Endodermal cell (in vitro differentiated cells): ENCODE measurements around the gene SERPINC1. TPM values are rescaled to one million over a fixed set of nuclear protein-coding genes. Genes with fewer than 3 reads are reported as not detected.

Source experiments
- DNase-seq: peaks from one replicate; pipeline ENCODE4 v3.0.0-alpha.2; 2017
- H3K27ac ChIP-seq: 2 replicates; pipeline ENCODE4 v1.5.1; 2013; ENCODE audit warnings: mild to moderate bottlenecking, low read depth, low read length, moderate library complexity
- H3K27me3 ChIP-seq: 2 replicates; pipeline ENCODE4 v1.6.1; 2013; ENCODE audit warnings: mild to moderate bottlenecking, low read length, moderate library complexity; ENCODE audit not compliant: insufficient read depth, control insufficient read depth, poor library complexity, severe bottlenecking
- H3K36me3 ChIP-seq: 2 replicates; pipeline ENCODE4 v1.7.0; 2013; ENCODE audit warnings: mild to moderate bottlenecking, low read length, moderate library complexity; ENCODE audit not compliant: control insufficient read depth, insufficient read depth
- H3K4me1 ChIP-seq: one replicate; pipeline ENCODE4 v1.7.0; 2013; ENCODE audit warnings: low read length; ENCODE audit not compliant: control insufficient read depth, insufficient read depth
- H3K4me3 ChIP-seq: 2 replicates; pipeline ENCODE4 v1.5.1; 2013; ENCODE audit warnings: mild to moderate bottlenecking, low read length, moderate library complexity
- H3K9ac ChIP-seq: 2 replicates; pipeline ENCODE4 v1.6.1; 2013; ENCODE audit warnings: mild to moderate bottlenecking, low read length, moderate library complexity; ENCODE audit not compliant: poor library complexity, severe bottlenecking; ENCODE audit errors: extremely low read depth
- H3K9me3 ChIP-seq: 2 replicates; pipeline ENCODE4 v1.6.1; 2013; ENCODE audit warnings: mild to moderate bottlenecking, low read length, moderate library complexity; ENCODE audit not compliant: control insufficient read depth
- H3K27ac Mint-ChIP-seq: 2 replicates; pipeline ENCODE4 v1.8.0; 2020; ENCODE audit warnings: mixed read lengths
- H3K27me3 Mint-ChIP-seq: 2 replicates; pipeline ENCODE4 v1.8.0; 2021; ENCODE audit warnings: mild to moderate bottlenecking, mixed read lengths; ENCODE audit not compliant: insufficient read depth
- H3K36me3 Mint-ChIP-seq: 2 replicates; pipeline ENCODE4 v1.8.0; 2020; ENCODE audit warnings: low read depth, mixed read lengths
- H3K4me1 Mint-ChIP-seq: 2 replicates; pipeline ENCODE4 v1.8.0; 2020; ENCODE audit warnings: mixed read lengths
- H3K4me3 Mint-ChIP-seq: 2 replicates; pipeline ENCODE4 v1.8.0; 2020; ENCODE audit warnings: mild to moderate bottlenecking, moderate library complexity, mixed read lengths
- H3K9me3 Mint-ChIP-seq: 2 replicates; pipeline ENCODE4 v1.8.0; 2020; ENCODE audit warnings: mild to moderate bottlenecking, mixed read lengths
- CTCF ChIP-seq: fragments of 200-600 bp; sonication (generic); conservative IDR thresholded peaks from 2 replicates; pipeline ENCODE4 v1.5.0; 2021; ENCODE audit warnings: antibody characterized with exemption, mild to moderate bottlenecking
- WGBS, 2 experiments: methylation state at CpG; one replicate each; pipeline versions ENCODE4 v1.1.5 to v1.1.7; 2013; ENCODE audit warnings: missing lambda C conversion rate in 2 of 2, mixed read lengths in 1 of 2; ENCODE audit not compliant: insufficient coverage in 1 of 2, insufficient read length in 1 of 2; 5-methylcytosine and 5-hydroxymethylcytosine counted together
- total RNA-seq, 2 donors: library from RNA; stranded (reverse); fragmentation: NEBNext Ultra II Directional in 1 of 2; extraction: Animal tissue kit (Norgen Biotek cat#: 25700) in 1 of 2; gene quantifications; 2 replicates in 1 of 2; 3 replicates in 1 of 2; pipeline ENCODE4 v1.2.1, GENCODE V29; 2021

The SERPINC1 gene
- total RNA-seq, 2 donors from 2014 or later, result not detected

- WGBS, 2 experiments, result 91 to 95% methylated on average over 5 of the region's 5 CpGs
- no peak overlapping the region for H3K9ac ChIP-seq
- peaks cover 50% of the 10 kb centered on the region for H3K36me3 ChIP-seq
- Mint-ChIP-seq H3K4me3 (no peak overlapping the region), H3K9me3 (no peaks in the 10 kb centered on the region), H3K27ac (peak overlapping the region; percentile 9), H3K36me3 (peaks cover 60% of the 10 kb centered on the region), H3K4me1 (peaks cover 20% of the 10 kb centered on the region), H3K27me3 (no peaks in the 10 kb centered on the region)
- no peak overlapping the region for H3K4me3 ChIP-seq
- H3K4me1 ChIP-seq, result no peaks in the 10 kb centered on the region
- no peaks in the 10 kb centered on the region for H3K27me3 ChIP-seq
- no peak for TF ChIP-seq CTCF
- DNase-seq, result no peak
- no peaks in the 10 kb centered on the region for H3K9me3 ChIP-seq
- H3K27ac ChIP-seq, result no peak overlapping the region
Measured at GRCh38 chr1:173871091-173871490, 46.0 kb downstream of the SERPINC1 start.

GRCh38 chr1:173870252-173871075, 46.7 kb downstream of the SERPINC1 start:
- Histone ChIP-seq H3K9ac (no peak overlapping the region), H3K4me3 (no peak overlapping the region), H3K9me3 (no peaks in the 10 kb centered on the region), H3K36me3 (peaks cover 55% of the 10 kb centered on the region), H3K27ac (no peak overlapping the region), H3K27me3 (no peaks in the 10 kb centered on the region), H3K4me1 (no peaks in the 10 kb centered on the region)
- TF ChIP-seq CTCF, result no peak
- Mint-ChIP-seq H3K27ac (peak overlapping the region; percentile 9), H3K27me3 (no peaks in the 10 kb centered on the region), H3K4me3 (no peak overlapping the region), H3K36me3 (peaks cover 61% of the 10 kb centered on the region), H3K4me1 (peaks cover 26% of the 10 kb centered on the region), H3K9me3 (no peaks in the 10 kb centered on the region)
- 97 to 98% methylated on average over 12 to 15 of the region's 15 CpGs for WGBS, 2 experiments
- no peak for DNase-seq

GRCh38 chr1:173869021-173869359, 48.1 kb downstream of the SERPINC1 start:
- H3K9me3 ChIP-seq, result no peaks in the 10 kb centered on the region
- DNase-seq, result no peak
- no peaks in the 10 kb centered on the region for H3K4me1 ChIP-seq
- Mint-ChIP-seq H3K4me3 (peak overlapping the region; percentile 96), H3K27me3 (no peaks in the 10 kb centered on the region), H3K9me3 (no peaks in the 10 kb centered on the region), H3K4me1 (peaks cover 37% of the 10 kb centered on the region), H3K27ac (peak overlapping the region; percentile 97), H3K36me3 (peaks cover 67% of the 10 kb centered on the region)
- H3K9ac ChIP-seq, result peak overlapping the region; percentile 74
- peaks cover 63% of the 10 kb centered on the region for H3K36me3 ChIP-seq
- no peak for TF ChIP-seq CTCF
- H3K4me3 ChIP-seq, result peak overlapping the region; percentile 99
- H3K27ac ChIP-seq, result no peak overlapping the region
- no peaks in the 10 kb centered on the region for H3K27me3 ChIP-seq
- WGBS, 2 experiments, result 0 to 11% methylated on average over 1 to 5 of the region's 5 CpGs
